ENCODE measurements around the gene NCKAP5.

The NCKAP5 gene

DNA sequence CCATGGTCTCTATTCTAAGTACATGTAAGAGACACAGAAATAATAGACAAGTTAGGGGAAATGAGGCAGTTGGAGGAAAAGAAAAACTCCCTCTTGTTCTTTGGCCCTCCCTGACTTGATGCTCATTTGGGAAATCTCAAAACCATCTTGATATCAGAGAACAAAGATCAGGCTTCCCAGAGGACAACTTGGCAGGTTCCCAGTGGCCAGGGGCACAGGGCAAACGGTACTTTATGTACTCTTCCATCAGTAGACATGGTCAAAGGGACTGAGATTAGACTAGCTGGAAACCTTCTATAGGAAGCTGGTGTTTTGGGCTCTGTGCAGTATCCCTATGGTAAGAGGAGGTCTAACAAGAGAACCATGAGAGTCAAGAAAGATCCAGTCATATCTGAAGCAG, 56.6 kb downstream of the NCKAP5 start:
- TF ChIP-seq, protein P1, sequence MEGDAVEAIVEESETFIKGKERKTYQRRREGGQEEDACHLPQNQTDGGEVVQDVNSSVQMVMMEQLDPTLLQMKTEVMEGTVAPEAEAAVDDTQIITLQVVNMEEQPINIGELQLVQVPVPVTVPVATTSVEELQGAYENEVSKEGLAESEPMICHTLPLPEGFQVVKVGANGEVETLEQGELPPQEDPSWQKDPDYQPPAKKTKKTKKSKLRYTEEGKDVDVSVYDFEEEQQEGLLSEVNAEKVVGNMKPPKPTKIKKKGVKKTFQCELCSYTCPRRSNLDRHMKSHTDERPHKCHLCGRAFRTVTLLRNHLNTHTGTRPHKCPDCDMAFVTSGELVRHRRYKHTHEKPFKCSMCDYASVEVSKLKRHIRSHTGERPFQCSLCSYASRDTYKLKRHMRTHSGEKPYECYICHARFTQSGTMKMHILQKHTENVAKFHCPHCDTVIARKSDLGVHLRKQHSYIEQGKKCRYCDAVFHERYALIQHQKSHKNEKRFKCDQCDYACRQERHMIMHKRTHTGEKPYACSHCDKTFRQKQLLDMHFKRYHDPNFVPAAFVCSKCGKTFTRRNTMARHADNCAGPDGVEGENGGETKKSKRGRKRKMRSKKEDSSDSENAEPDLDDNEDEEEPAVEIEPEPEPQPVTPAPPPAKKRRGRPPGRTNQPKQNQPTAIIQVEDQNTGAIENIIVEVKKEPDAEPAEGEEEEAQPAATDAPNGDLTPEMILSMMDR (IDR thresholded peaks at IDR 0.05; ENCODE audit: insufficient read depth, low read depth, low read length, missing control alignments), result no peak
- H3K4me3 ChIP-seq (ENCODE audit: low read depth, low read length), result no peak overlapping the region
- no peak for DNase-seq (ENCODE audit: low read depth)

DNA sequence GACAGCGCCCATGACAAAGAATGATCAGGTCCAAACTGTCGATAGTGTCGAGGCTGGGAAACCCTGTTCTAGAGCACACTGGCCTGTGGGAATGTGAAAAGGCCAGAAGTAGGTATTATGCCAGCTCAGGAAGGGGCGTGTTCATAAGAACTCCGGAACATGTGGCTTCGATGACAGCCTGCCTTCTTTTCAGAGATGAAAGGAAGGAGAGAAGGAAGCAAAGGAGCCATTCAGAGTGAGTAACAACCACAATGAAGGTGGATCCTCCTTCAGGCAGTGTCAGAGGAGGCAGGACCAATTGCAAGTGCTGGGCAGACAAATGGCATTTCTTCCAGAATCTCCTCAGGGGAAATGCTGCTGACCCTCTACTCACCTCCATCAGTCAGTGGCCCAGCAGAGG, 58.5 kb downstream of the NCKAP5 start:
- no peak overlapping the region for H3K4me3 ChIP-seq (ENCODE audit: low read depth, low read length)
- TF ChIP-seq, protein P1 (IDR thresholded peaks at IDR 0.05; ENCODE audit: insufficient read depth, low read depth, low read length, missing control alignments), result no peak
- DNase-seq (ENCODE audit: low read depth), result no peak

DNA sequence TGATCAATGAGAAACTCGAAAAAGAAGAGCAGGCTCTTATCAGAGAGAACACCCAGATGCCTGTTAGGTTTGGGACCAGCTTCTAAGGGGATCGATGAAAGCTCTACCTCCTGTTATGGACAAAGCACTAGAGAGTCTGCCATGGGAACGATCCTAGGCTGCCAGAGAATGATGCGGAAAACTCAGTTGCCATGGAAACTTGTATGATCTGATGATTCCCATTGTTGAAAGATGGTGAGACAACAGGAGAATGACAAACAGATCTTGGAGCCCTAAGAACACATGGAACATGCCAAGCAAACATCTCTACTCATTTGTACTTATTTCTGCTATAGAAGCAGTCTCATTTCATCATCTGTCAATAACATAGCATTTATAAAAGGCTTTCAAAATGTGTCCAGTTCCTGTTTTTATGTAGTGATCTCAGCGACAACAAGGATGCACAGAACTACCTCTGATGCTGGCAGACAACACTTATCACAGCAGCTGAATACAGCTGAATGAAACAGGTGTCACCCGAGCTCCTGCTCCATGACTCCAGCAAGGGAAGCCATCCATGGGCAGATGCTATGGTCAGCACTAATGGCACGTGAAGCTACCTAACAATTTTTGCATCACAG, 59.6 kb downstream of the NCKAP5 start:
- H3K4me3 ChIP-seq (ENCODE audit: low read depth, low read length), result no peak overlapping the region
- TF ChIP-seq, protein P1 (IDR thresholded peaks at IDR 0.05; ENCODE audit: insufficient read depth, low read depth, low read length, missing control alignments), result no peak
- no peak for DNase-seq (ENCODE audit: low read depth)

DNA sequence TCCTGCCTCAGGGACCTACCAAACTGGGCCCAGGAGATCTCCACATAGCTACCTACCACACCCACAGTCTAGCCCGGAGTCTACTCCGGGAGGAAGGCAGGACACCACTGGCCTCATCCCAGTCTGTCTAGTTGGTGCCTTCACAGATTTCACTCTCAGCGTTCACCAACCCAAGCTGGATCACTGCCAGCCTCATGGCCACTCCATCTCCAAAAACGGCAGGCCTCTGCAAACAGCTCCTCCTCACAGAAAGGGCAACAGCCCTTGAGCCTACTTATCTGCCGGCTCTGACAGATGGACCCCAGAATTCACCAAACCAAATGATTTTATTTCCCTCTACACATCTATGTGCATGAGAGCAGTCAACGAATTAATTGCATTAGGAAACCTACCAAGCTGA, 61.3 kb downstream of the NCKAP5 start:
- no peak overlapping the region for H3K4me3 ChIP-seq (ENCODE audit: low read depth, low read length)
- no peak for DNase-seq (ENCODE audit: low read depth)
- TF ChIP-seq, protein P1 (IDR thresholded peaks at IDR 0.05; ENCODE audit: insufficient read depth, low read depth, low read length, missing control alignments), result no peak

DNA sequence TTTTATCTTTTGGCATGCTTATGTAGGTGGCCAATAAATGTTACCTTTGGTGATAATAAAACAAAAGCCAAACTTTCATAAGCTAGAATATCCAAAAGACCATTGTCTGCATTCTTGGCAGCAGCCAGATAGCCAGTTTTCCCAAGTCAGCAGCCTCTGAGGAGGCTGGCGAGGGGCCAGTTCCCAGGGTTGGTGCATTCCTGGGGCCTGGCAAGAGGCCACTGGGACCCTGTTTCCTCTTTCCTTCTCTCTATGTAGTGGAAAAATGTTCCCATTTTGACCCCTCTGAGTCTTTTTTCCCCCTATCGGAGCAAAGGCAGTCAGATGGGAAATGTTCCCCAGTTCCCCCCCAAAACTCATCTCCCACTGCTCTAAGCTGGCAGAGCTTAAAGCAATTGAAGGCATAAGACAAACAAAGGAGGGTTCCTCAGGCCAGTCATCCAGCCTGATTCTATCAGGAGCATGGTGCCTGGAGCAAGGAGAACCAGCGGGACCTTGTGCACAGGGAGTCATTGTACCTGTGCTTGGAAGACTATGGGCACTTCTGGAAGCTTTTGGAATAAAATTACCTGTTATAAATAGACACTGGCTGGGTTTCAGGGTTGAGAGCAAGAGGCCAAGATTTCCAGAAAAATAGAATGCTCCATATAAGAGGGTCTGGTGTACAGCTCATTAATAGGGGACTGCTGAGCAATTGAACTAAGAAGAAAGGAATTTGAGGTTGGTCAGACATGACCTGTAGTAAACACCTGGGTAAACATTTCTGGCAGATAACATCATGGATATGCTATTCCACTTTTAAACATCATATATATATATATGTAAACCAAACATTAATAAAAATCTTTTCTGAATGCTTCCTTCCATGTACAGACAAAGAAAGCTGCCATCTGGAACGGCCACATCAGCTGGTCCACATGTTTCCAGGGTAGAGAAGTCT, 63.4 kb downstream of the NCKAP5 start:
- no peak overlapping the region for H3K4me3 ChIP-seq (ENCODE audit: low read depth, low read length)
- DNase-seq (ENCODE audit: low read depth), result no peak
- TF ChIP-seq, protein P1 (IDR thresholded peaks at IDR 0.05; ENCODE audit: insufficient read depth, low read depth, low read length, missing control alignments), result no peak

DNA sequence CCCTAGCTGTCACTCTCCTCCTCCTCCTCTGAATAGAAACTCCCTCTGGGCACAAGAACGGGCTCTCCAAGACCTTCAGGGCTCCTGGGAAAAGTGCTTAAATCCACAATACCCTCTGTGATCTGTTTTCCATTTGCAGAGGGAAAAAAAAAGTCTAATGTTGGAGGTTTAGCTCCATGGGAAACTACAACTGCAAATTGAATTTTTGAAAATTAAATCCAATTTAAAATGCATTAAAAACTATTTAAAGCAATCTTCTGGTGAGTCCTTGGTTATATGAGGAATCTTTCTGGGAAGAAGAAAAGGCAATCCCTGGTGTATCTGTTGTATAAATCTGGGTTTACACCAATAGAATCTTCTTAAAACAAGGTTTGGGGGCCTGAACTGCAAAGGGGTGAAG, 64.3 kb downstream of the NCKAP5 start:
- TF ChIP-seq, protein P1 (IDR thresholded peaks at IDR 0.05; ENCODE audit: insufficient read depth, low read depth, low read length, missing control alignments), result no peak
- H3K4me3 ChIP-seq (ENCODE audit: low read depth, low read length), result no peak overlapping the region
- DNase-seq (ENCODE audit: low read depth), result no peak

Data from GM12865 (cell line).